Skin of body (tissue), 2 donors: ENCODE measurements around the gene CASR. TPM values are rescaled to one million over a fixed set of nuclear protein-coding genes. Genes with fewer than 3 reads are reported as not detected.
"Not testable (repeated sequence)": the region's sequence is repeated elsewhere in the genome, so short reads cannot be mapped to it uniquely, and the experiment has no call there.

ENCODE experiments used
- DNase-seq: peaks from one replicate; lab custom pipeline; 2025; lab: John Stamatoyannopoulos, UW
- total RNA-seq: library from RNA; depleted of rRNA; stranded (reverse); fragments of >200 nt; gene quantifications from one replicate; pipeline ENCODE4 v1.2.3, GENCODE V29; 2014

Gene CASR, protein sequence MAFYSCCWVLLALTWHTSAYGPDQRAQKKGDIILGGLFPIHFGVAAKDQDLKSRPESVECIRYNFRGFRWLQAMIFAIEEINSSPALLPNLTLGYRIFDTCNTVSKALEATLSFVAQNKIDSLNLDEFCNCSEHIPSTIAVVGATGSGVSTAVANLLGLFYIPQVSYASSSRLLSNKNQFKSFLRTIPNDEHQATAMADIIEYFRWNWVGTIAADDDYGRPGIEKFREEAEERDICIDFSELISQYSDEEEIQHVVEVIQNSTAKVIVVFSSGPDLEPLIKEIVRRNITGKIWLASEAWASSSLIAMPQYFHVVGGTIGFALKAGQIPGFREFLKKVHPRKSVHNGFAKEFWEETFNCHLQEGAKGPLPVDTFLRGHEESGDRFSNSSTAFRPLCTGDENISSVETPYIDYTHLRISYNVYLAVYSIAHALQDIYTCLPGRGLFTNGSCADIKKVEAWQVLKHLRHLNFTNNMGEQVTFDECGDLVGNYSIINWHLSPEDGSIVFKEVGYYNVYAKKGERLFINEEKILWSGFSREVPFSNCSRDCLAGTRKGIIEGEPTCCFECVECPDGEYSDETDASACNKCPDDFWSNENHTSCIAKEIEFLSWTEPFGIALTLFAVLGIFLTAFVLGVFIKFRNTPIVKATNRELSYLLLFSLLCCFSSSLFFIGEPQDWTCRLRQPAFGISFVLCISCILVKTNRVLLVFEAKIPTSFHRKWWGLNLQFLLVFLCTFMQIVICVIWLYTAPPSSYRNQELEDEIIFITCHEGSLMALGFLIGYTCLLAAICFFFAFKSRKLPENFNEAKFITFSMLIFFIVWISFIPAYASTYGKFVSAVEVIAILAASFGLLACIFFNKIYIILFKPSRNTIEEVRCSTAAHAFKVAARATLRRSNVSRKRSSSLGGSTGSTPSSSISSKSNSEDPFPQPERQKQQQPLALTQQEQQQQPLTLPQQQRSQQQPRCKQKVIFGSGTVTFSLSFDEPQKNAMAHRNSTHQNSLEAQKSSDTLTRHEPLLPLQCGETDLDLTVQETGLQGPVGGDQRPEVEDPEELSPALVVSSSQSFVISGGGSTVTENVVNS
- not detected for total RNA-seq

DNA sequence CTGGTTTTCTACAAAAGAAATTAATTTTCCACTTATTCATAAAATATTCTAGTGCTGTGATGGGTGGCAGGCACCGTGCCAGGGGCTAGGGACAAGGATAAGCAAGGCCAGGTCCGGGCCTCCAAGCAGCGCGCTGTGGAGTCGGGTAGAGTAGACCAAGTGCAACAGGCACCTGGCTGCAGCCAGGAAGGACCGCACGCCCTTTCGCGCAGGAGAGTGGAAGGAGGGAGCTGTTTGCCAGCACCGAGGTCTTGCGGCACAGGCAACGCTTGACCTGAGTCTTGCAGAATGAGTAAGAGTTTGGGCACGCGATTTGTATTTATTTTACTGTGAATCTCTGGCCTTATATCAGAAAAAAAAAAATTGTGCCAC, at the start of gene CASR:
TSS of gene CASR (plus strand) at position 148 of the 372 bp plus-strand sequence. CDS start 70,522 bp downstream, outside the sequence.
- DNase-seq = no peak

DNA sequence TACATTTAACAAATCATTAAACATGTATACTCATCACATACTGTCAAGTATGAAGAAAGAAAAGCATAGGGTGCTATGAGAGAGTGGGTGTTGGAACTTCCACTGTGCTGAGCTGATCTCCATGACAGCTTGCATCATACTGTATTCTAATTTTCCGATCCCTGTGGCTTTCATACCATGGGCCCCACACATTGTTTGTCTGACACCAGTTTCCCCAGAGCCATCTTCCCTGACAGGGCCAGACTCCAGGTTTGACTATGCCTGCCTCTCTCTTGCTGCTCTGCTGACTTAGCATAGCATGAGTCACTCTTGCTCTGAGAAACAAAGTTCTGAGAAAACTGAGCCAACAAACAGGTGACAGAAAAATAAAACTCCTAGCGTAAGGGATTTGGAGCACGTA, 37.0 kb upstream of the CASR start:
- DNase-seq = no peak

DNA sequence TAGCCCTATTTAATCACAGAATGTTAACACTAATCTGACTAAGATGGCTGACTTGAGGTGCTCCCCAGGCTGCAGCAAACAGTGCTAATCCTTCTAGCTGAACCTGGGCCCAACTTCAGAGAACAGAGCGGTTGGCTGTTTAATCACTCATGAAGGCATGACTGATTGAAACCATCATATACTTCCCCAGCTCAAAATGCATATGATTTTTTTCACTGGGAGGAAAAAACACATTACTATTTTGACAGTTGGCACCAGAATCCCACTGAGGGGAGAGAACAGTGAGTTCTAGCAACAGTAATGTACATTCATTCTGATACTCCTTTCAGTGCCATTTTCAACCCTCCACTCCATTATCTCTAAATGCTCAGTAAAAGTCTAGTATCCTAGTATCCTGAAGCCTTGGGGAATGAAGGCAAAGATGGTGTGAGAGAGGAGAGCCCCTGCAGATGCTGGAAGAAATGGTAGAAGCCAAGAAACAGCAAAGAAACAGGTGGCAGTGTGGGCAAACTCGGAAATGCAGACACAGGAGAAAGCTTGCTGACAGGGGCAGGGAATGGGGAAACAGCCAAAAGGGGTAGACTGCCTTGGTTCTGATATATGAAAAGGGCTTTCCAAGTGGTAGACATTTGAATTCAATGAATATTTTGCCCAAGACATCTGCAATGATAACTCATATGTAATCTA, 34.4 kb upstream of the CASR start:
- DNase-seq = no peak

DNA sequence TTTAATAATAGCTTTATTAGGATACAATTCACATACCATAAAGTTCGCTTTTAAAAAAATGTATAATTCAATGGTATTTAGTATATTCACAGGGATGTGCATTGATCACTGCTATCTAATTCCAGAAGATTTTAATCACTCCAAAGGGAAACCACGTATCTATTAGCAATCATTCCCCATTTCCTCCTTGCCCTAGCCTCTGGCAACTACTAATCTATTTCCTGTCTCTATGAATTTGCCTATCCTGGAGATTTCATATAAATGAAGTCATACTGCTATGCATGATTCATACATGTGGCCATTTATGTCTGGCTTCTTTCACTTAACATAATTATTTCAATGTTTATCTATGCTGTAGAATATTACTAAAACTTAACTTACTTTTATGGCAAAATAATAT, 32.0 kb upstream of the CASR start:
- no peak for DNase-seq

DNA sequence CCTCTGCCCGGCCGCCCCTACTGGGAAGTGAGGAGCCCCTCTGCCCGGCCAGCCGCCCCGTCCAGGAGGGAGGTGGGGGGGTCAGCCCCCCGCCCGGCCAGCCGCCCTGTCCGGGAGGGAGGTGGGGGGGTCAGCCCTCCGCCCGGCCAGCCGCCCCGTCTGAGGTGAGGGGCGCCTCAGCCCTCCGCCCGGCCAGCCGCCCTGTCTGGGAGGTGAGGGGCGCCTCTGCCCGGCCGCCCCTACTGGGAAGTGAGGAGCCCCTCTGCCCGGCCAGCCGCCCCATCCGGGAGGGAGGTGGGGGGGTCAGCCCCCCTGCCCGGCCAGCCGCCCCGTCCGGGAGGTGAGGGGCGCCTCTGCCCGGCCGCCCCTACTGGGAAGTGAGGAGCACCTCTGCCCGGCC, 18.5 kb upstream of the CASR start:
- DNase-seq = not testable (repeated sequence)

DNA sequence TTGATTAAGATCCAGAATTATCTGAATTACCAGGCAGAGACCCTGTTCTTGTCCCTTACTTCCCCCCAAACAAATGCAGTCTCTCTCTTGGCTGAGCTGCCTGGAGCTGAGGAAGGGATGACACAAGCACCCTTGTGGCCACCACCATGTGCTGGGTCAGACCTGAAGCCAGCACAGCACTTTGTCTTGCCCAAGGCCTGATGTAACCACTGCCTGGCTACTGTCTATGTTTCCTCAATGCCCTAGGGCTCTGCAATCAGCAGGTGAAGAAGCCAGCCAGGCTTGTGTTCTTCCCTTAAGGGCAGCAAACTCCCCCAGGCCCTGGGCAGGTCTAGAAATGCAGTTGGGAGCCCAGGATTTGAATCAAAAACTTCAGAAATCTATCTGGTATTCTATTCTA, 15.8 kb upstream of the CASR start:
- DNase-seq = no peak

DNA sequence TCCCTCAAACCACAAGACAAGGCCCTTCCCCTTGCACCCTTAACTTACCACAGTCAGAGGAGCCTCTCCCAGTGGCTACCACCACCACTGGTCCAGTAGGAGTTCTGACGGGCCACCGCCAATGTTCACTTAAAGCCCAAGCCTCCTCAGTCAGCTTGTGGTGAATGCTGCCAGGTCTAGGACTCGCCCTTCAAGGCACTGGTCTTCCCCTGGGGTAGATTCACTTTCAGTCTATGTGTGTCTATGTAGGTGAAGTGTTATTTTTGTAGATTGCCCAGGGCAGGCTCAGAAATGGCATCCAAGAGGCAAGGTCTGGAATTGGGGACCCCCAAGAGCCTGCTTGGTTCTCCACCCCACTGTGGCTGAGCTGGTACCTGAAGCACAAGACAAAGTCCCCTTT, 15.4 kb upstream of the CASR start:
- no peak for DNase-seq

DNA sequence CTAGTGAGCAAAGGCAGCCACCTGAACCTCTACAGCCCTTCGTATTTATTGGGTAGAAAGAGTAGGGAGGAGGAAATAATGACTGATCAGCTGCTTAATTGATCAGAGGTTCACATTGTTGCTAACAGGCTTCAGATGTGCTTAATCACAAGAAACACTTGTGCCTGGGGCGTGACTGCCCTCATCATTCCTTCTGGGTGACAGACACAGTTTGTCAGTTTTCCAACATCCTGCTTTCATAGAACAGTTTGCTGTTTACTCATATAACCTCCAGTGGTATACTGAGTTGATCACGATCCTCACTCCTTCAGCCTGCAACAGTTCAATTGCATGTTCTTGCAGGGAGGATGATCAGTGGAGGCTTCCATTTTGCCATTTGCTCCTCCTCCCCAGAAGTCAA, 13.6 kb upstream of the CASR start:
- no peak for DNase-seq

DNA sequence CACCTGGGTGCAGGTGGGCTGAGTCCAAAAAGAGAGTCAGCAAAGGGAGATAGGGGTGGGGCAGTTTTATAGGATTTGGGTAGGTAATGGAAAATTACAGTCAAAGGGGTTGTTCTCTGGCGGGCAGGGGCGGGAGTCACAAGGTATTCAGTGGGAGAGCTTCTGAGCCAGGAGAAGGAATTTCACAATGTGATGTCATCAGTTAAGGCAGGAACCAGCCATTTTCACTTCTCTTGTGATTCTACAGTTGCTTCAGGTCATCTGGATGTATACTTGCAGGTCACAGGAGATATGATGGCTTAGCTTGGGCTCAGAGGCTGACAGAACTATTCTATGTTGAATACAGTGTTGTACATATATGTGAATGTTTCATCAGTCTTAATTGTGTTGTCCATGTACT, 12.1 kb upstream of the CASR start:
- not testable (repeated sequence) for DNase-seq

DNA sequence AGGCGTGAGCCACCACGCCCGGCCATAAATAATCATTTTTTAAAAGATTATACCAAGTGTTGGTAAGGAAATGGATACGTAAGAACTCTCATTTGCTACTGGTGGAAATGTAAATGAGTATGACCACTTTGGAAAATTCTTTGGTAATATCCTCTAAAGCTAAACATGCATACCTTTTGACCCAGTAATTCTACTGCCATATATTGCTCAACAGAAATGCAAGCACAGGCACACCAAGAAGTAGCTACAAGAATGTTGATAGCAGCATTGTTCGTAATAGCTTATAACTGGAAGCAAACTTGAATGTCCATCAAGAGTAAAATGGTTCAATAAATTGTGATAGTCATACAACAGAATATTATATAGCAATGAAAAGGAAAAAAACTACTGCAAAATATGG, 4.8 kb upstream of the CASR start:
- DNase-seq = no peak

DNA sequence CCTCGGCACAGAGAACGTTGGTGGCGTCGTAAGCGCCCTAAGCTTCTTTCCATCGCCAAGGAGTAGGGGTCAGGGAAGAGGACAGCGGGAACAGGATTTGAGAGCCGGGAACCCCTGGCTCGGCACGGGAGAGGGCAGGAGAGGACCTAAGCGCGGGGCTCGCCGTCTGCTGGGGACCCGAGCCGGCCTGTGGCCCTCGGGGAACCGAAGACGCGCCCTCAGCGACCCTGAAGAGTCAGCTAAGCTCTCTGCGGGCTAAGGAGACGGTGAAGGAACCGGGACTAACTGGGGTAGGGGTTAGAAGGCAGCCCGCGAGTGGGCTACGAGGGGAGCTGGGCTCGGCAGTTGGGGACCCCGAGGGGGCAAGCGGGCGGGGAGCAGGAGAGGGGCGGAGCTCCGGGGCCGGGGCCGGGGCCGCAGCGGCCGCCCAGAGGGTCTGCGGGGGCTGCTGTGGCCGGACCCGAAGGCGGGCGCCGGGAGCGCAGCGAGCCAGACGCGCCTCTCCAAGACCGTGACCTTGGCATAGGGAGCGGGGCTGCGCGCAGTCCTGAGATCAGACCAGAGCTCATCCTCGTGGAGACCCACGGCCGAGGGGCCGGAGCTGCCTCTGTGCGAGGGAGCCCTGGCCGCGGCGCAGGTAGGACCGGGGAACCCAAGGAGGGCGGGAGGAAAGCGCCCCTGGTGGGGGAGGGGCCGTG, 574 bp downstream of the CASR start:
- no peak for DNase-seq

DNA sequence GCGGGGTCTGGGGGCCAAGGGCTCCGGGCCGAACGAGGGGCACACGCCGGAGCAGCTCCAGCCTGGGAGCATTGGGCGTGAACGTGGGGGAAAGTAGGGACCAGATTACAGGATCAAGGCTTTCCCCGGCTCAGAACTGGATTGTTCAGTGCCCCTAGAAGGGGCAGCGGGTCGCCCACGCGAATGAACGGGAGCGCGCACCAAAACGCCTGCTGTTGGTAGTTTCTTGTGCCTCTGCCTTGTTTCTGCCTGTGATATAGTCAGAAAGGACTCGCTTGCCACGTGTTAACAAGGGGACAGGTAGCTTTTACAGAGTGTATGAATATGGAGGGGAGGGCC, 1.1 kb downstream of the CASR start:
- DNase-seq = no peak

DNA sequence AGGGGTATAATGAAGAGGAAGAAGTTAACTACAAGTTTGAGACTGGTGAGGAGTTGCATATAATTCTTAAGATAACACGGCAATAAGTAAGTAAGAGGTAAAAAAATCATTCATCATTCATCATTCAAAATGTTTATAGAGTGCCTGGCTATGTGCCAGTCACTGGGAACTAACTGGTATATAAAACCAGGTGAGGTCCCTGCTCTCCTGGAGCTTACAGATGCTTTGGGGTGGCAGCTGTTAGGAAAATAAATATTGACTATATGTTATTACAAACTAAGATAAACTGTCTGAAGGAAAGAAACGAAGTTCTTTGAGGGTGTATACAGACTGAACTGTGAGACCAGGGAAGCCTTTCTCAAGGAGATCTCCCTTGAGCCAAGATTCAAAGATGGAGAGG, 2.9 kb downstream of the CASR start:
- DNase-seq = no peak

DNA sequence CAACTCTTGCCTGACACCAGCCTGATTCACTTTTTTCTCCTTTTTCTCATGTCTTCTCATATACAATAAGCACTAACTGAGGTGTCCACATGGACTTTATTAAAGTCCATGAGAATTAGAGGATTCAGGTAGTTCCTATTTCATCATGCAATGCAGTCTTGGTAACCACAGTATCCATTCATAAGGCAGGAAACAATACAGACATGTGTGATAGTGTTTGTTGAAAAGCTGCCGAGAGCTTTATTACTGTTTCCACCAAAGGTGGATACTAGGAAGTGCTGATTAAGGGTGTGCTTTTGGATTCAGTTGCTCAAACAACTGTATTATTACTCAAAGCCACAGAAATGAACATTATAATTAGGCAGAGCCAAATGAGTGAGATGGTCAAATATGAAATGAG, 5.3 kb downstream of the CASR start:
- no peak for DNase-seq

DNA sequence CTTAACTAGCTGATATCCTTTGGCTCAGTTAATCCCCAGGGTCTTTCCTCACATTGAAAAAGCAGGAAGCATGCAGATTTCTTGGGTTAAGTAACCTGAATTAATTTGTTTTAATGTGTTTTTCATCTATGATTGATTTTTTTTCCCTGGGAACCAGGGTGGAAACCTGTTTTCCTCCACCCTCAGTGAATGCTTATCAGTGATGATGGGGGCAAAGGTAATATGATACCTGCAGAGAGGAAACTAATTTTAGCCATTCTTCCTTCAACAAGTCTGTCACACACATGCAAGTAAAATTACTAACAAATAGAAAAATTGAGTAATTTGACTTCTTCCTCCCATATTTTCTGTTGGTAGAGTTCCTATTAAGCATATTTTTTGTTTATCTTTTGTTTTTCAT, 5.9 kb downstream of the CASR start:
- DNase-seq = no peak

DNA sequence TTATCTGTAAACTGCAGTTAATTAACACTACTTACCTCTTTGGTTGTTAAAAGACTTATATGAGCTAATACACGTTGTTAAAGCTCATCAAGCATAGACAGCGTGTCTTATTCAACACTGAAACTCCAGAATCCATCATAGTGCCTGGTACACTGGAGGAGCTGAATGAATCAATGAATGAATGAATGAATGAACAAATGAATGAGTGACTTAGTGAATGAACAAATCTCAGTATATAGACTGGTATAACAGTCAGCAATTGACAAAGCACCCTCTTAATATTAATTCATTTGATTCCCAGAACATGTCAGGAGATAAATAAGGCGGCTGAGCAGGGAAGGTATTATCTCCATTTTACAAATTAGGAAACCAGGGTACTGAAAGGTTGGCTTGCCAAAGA, 7.1 kb downstream of the CASR start:
- DNase-seq = no peak

DNA sequence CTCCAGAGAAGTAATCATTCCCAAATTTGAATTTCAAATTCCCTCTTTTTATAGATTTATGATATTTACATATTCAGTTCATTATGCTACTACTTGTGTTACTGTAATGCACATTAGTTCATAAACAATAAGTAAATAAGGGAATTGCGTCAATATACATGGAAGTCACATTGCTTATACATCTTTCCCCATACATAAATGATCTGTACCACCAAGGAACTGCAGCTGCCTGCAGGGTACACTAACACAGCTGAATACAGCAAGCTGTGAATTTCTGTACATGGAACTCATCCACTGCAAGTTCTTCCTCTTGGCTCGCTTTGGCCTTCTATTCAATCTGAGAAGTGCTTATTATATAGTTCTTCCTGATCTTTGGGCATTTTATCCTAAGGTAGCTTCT, 15.5 kb downstream of the CASR start:
- no peak for DNase-seq

DNA sequence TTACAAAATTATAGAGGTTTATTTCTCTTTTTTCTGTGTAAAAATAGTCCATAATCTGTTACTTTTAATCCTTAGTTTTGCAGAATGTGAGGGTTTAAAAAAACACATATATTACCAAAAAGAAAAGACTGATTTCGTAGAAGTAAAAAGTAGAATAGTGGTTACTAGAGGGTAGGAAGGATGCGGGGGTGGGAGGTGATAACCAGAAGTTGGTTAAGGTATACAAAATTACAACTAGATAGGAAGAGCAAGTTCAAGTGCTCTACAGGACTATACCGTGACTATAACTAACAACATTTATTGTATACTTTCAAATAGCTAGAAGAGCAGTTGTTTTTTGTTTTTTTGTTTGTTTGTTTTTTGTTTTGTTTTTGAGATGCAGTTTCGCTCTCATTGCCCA, 16.1 kb downstream of the CASR start:
- no peak for DNase-seq

DNA sequence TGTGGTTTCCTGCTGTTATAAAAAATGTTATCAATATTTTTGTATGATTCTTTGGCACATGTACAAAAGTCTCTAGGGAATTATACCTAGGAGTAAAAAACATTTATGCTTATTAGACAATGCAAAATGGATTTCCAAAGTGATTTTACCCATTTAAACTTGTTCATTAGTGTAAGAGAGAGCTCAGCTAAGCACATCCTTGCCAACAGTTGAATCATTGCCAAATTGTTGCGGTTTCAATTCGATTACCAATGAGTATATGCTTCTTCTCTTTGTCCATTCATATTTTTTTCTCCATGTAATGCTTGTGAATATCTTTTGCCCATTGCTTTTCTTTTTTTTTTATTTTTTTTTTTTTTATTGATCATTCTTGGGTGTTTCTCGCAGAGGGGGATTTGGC, 17.2 kb downstream of the CASR start:
- DNase-seq = no peak

DNA sequence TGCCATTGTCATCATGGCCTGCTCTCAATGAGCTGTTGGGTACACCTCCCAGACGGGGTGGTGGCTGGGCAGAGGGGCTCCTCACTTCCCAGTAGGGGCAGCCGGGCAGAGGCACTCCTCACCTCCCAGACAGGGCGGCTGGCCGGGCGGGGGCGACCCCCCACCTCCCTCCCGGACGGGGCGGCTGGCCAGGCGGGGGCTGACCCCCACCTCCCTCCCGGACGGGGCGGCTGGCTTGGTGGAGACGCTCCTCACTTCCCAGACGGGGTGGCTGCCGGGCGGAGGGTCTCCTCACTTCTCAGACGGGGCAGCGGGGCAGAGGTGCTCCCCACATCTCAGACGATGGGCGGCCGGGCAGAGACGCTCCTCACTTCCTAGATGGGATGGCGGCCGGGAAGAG, 18.0 kb downstream of the CASR start:
- not testable (repeated sequence) for DNase-seq

DNA sequence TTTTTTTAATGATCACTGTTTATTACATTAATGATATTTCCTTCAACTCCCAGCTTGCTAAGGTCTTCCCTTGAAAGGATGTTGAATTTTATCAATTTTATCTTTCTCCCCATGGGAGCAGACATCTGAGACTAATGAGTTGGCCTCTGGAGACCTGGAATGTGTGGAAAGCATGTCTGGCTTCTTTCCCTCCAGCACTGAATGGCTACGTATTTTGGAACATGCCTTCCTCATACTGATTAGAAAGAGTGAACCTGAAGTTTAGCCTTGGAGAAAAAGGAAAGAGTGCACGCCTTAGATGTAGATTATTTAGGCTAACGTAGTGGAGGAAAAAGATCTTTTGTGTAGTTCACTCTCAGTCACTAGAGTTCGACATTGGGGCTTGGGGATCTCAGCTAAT, 25.1 kb downstream of the CASR start:
- no peak for DNase-seq
